HG03439 (cell line): Measurements from ENCODE around the gene TSHZ2.
"Not testable (repeated sequence)": the region's sequence is repeated elsewhere in the genome, so short reads cannot be mapped to it uniquely, and the experiment has no call there.

ENCODE experiments used
- ATAC-seq: cut with Tn5 transposase; IDR thresholded peaks from one replicate; pipeline ENCODE4 v1.9.1; 2021; ENCODE audit warnings: mild to moderate bottlenecking, moderate library complexity; ENCODE audit not compliant: unreplicated experiment

The TSHZ2 gene

GRCh38 chr20:53395188-53395923 lies 423.2 kb downstream of the TSHZ2 start:
- ATAC-seq: no peak

- ATAC-seq: no peak
These were observed 426.9 kb downstream of the TSHZ2 start for GRCh38 chr20:53399083-53399482.

- ATAC-seq: no peak
These were observed 427.6 kb downstream of the TSHZ2 start for GRCh38 chr20:53399592-53400335.

- ATAC-seq: no peak
These were observed 430.3 kb downstream of the TSHZ2 start for GRCh38 chr20:53402233-53403005.

- no peak for ATAC-seq
These were observed 430.9 kb downstream of the TSHZ2 start for GRCh38 chr20:53403029-53403428.

- no peak for ATAC-seq
These were observed 433.0 kb downstream of the TSHZ2 start for GRCh38 chr20:53405139-53405538.

- ATAC-seq: no peak
These were observed 434.4 kb downstream of the TSHZ2 start for GRCh38 chr20:53406580-53406979.

- ATAC-seq: no peak
These were observed 436.7 kb downstream of the TSHZ2 start for GRCh38 chr20:53408691-53409446.

GRCh38 chr20:53409447-53409717 lies 437.2 kb downstream of the TSHZ2 start:
- ATAC-seq: no peak

GRCh38 chr20:53411129-53411528 lies 439.0 kb downstream of the TSHZ2 start:
- no peak for ATAC-seq

- no peak for ATAC-seq
These were observed 439.7 kb downstream of the TSHZ2 start for GRCh38 chr20:53411891-53412290.

GRCh38 chr20:53412577-53413185 lies 440.5 kb downstream of the TSHZ2 start:
- ATAC-seq: no peak

GRCh38 chr20:53413186-53413631 lies 441.1 kb downstream of the TSHZ2 start:
- ATAC-seq: no peak

- not testable (repeated sequence) for ATAC-seq
These were observed 441.7 kb downstream of the TSHZ2 start for GRCh38 chr20:53413845-53414244.

- no peak for ATAC-seq
These were observed 447.7 kb downstream of the TSHZ2 start for GRCh38 chr20:53419693-53420460.

- no peak for ATAC-seq
These were observed 449.2 kb downstream of the TSHZ2 start for GRCh38 chr20:53421343-53421742.

GRCh38 chr20:53422039-53422438 lies 449.9 kb downstream of the TSHZ2 start:
- no peak for ATAC-seq

GRCh38 chr20:53423587-53424146 lies 451.5 kb downstream of the TSHZ2 start:
- ATAC-seq: no peak

- no peak for ATAC-seq
These were observed 453.3 kb downstream of the TSHZ2 start for GRCh38 chr20:53425481-53425880.

GRCh38 chr20:53425941-53426340 lies 453.8 kb downstream of the TSHZ2 start:
- ATAC-seq: no peak
